ENCODE data around the gene SIGLEC9.

SIGLEC9 gene

DNA sequence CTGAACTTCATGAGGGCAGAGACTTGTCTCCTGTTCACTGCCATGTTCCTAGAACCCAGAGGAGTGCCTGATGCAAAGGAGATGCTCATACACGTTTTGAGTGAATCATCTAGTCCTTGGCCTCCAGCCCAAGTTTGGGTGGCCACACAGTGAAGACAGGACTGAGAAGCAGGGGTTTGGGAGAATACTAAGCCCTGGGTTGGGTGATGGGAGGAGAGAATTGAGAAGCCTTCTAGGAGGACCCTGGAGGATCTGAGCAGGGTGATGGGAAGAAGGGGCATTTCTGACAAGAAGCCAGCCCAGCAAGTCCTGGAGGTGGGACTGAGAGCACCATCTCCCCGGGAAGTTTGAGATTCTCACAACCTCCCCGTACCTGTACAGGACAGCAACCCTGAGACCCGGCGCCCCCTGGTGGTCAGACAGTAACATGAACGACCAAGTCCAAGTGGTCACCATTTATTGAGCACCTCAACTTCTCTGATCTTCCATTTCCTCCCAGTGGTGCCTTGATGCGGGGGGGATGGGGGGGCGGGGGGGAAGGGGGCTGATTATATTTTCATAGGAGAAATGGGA, 27.5 kb upstream of the SIGLEC9 start:
- peak; percentile 48 for DNase-seq (ENCODE audit: low read depth)

DNA sequence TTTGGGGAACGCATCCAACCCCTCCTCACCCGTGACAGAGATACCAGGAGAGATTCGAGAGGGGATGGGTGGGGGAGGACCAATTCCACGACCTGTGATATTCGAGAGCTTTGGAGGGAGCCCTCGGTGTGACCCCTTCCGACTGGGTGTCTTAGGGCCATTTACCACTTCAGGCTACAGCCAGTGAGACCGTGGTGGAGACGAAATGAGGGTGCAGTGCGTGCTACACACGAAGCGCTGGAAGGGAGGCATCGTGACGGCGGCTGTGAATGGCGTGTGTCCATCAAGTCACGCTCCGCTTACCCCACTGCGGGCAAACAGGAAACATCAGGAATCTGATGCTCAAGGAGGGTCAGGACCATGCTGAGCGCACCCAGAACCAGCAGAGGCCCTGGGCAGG, 26.9 kb upstream of the SIGLEC9 start:
- DNase-seq (ENCODE audit: low read depth), result no peak

- no peak for DNase-seq (ENCODE audit: low read depth)
Measured at GRCh38 chr19:51098365-51099046, 26.2 kb upstream of the SIGLEC9 start.

DNA sequence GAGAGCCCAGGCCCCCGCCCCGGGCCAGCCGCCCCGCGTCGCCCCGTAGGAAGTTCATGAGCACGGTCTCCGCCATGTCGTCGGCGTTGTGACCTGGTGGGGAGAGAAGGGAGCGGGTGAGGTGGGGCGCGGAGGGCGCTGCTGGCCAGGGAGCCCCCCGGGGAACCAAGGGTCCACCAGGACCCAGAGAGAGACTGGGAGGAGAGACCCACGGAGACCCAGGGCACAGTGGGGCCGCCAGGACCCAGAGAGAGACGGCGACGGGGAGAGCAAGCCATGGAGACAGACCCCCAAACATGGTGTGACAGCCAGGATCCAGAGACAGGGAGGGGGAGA, 25.7 kb upstream of the SIGLEC9 start:
- no peak for DNase-seq (ENCODE audit: low read depth)

- DNase-seq (ENCODE audit: low read depth), result no peak
Measured at GRCh38 chr19:51100601-51101000, 24.1 kb upstream of the SIGLEC9 start.

DNA sequence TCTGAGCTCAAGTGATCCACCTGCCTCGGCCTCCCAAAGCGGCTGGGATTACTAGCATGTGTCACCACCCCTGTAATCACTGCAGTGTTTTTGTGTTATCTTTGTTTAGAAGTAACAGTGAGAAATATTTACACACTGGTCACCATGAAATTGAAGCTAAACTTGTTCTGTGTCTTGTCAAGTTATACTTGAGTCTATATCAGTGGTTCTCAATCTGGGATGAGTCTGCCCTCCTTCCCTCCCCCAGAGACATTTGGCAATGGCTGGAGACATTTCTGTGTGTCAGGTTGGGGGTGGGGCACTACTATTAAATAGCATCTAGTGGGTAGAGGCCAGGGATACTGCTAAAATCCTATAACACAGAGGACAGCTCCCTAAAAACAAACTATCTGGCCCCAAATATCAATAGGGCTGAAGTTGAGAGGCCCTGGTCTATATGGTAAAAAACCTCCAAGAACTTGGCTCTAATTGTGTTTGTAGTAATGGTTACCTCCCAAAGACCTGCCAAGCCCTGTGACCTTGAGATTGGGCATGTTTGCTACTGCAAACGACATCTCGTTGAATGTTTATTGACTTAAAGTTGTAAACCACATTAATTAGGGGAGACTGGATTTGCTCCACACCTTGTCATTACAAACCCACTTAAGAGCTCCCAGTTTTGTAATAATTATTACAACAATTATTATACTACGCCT, 23.4 kb upstream of the SIGLEC9 start:
- DNase-seq (ENCODE audit: low read depth), result no peak

- DNase-seq (ENCODE audit: low read depth), result no peak
Measured at GRCh38 chr19:51102991-51103390, 21.7 kb upstream of the SIGLEC9 start.

GRCh38 chr19:51103926-51104341, 20.8 kb upstream of the SIGLEC9 start:
- no peak for DNase-seq (ENCODE audit: low read depth)

GRCh38 chr19:51107406-51108065, 17.2 kb upstream of the SIGLEC9 start:
- no peak for DNase-seq (ENCODE audit: low read depth)

DNA sequence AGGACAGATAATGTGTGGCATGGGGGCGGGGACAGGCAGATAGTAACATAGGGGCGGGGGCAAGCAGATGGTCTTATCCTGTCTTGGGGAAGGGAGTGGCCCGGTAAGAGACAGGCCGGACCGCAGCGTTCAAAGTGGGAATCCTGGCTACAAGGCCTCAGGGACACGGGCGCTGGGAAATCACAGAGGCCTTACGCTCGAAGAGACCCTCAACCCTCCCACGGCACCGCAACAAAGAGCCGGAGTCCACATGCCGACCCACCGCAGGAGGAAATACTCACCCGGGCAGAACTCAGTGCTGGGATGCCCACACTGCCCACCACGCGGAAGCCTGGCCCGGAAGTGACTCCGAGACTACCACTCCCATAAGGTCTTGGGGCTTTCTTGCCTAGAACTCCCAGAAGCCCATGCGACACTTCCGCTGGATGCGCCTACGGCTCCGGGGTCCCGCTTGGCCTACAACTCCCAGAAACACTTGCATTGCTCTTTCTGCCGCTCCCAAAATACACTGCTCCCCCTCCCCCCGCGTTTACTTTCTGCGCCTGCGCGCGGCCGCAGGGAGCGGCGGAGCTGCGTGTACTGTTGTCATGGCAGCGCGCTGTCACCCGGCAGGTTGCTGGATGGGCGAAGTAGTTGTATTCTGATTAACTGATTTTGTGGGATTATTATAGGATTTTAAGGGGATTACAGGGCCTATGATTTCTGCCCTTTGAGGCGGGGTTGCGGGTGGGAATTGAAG, 16.5 kb upstream of the SIGLEC9 start, which contains the start of gene CTU1:
CTU1 (minus strand) TSS at position 344 of the 739 bp plus-strand sequence. CDS start 3,840 bp downstream, outside the sequence.
- DNase-seq (ENCODE audit: low read depth), result peak; percentile 98

- DNase-seq (ENCODE audit: low read depth), result no peak
Measured at GRCh38 chr19:51108805-51109146, 15.9 kb upstream of the SIGLEC9 start.

GRCh38 chr19:51110666-51110971, 14.1 kb upstream of the SIGLEC9 start:
- no peak for DNase-seq (ENCODE audit: low read depth)

GRCh38 chr19:51111606-51112005, 13.1 kb upstream of the SIGLEC9 start:
- no peak for DNase-seq (ENCODE audit: low read depth)

DNA sequence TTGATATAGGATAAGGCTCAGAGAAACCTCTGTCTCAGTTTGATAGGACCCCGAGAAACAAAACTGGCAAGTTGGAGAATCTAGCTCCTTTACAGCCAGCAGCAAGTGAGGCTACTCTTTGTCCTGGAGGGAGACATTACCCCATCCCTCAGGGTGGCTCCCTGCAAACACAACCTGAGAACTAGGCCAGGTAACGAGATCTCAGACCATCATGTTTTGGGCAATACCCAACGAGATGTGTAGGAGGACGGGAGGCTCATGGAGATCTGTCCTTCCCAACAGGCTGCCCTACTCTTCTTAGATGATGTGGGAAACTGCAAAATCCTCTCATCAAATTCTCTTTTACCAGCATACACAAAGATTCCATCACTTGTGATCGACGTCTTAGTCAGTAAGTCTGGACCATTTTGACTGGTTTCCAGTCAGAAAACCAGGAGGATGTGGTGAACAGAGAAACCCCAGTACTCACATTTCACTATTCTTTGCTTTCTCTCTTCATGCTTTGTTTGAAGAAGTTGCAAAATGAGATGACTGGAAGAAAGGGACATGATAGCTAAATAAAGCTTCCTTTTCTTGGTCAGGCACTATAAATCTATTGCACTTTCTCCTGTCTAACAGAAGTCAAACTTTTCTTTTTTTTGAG, 10.5 kb upstream of the SIGLEC9 start:
- DNase-seq (ENCODE audit: low read depth), result no peak

DNA sequence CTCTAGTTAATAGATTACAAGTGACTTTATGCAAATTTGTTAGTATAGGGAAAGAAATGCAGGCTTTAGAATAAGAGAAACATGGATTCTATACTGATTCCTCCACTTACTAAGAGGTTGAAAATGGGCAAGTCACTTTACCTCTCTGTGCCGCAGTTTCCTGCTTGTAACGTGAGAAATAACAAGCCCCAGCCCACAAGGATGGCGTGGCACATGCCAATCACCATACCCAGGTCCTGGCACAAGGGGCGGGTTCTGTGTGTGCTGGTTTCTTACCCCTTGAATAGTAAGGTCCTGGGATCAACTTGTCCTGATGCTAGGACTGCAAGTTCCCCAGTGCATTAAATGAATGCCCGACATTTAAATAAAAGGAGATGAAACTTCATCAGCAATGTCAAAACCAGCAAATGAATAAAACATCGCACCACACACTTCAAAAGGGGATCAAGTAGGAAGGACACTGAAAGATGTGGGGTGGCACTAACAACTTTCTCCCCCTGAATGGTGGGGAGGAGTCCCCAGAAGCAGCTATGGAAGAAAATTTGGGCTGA, 7.9 kb upstream of the SIGLEC9 start:
- DNase-seq (ENCODE audit: low read depth), result no peak

DNA sequence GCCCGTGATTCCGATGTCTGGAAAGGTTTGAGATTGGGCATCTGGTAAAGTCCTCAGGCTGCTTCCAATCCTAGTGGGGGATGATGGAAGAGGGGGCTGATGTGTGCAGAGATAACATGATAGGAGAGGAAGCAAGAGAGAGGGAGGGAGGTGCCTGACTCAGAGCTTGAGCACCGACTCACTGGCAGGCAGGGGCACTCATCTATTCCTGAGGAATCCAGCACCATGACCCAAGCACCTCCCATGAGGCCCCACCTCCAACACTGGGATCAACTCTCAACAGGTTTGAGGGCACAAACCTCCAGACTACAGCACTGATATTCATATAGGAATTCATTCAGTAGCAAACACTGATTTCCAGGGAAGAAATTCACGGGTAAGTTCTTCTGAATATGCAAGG, 5.6 kb upstream of the SIGLEC9 start:
- no peak for DNase-seq (ENCODE audit: low read depth)

DNA sequence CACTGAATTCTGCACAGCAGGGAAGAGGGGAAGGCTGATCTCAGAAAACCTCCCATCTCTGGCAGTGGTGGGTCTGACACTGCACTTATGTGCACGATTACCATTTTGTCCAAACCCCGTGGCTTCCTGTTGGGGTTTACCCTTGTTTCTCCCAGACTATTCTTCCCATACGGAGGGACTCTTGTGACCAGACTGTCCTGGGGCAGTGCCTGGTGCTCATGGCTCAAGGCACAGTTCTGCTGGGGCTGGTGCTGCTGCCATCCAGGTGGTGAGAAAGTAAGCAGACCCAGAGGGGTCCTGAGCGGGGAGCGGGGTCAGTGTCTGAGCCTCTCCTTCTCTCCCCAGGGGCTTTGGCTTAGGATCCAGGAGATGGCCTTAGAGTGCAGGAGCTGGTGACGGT, 5.1 kb upstream of the SIGLEC9 start:
- DNase-seq (ENCODE audit: low read depth), result no peak

- DNase-seq (ENCODE audit: low read depth), result no peak
Measured at GRCh38 chr19:51120160-51120559, 4.5 kb upstream of the SIGLEC9 start.

DNA sequence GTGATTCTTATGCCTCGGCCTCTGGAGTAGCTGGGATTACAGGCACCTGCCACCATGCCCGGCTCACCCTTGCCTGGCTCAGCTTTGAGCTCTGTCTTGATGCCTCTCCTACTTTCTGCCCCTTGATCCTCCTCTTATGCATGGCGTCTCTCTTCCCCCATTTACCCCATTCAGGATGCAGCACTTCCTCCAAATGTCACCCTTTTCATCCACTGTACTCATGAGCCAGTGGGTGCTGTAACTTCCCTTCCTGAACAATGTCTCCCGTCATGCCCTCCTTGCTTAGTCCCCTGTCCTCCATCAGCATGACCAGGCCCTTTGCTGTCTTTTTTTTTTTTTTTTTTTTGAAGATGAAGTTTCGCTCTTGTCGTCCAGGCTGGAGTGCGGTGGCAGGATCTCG, 3.4 kb upstream of the SIGLEC9 start:
- DNase-seq (ENCODE audit: low read depth), result no peak

DNA sequence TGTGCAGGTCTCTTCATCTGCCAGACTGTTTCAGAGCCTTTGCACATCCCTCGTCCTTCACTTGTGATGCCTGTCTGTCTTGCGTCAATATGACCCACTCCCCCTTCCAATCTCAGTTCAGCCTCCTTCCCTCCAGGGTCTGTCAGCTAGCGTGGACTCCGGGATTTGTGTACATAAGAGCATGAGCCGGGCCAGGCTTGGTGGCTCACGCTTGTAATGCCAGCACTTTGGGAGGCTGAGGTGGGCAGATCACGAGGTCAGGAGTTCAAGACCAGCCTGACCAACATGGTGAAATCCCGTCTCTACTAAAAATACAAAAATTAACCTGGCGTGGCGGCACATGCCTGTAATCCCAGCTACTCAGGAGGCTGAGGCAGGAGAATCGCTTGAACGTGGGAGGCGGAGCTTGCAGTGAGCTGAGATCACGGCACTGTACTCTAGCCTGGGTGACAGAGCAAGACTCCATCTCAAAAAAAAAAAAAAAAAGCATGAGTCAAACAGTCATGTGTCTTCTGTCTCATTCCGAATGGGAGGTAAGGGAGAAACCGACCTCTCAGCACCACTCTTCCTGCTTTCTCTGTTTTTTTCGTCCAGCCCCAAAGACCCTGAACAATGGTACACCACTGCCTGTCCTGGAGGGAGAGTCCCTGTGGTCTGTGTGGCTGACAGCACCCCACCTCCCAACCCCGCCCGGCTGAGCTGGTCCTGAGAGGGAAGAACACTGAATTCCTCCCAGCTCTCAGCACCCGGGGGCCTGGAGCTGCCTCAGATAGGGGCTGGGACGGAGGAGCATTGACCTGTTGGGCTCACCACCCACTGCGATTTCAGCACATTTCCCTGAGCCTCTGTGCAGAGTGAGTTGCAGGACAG, 2.4 kb upstream of the SIGLEC9 start:
- DNase-seq (ENCODE audit: low read depth), result no peak

DNA sequence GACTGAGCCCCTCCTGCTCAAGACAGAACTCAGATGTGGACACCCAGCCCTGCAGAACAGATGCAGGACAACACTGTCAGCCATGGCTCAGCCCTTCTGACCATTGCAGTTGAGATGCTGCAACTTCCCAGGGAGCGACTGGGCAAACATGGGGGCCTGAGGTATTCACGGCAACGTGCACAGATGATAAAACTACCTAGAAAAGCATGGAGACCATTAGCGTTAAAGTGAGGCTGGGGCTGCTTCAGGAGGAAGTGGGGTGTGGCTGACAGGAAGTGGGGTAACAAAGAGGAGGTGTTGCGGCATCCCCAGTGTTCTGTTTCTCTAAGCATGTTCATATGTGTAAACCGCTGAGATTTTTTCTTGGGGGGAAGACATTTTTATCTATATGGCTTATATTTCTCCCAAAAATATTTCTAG, 1.3 kb upstream of the SIGLEC9 start:
- DNase-seq (ENCODE audit: low read depth), result no peak

Data from T follicular helper cell (primary cell).